Activated CD4-positive, CD25-positive, alpha-beta regulatory T cell treated with anti-CD3 and anti-CD28 coated beads, Interleukin-2, amount 50 U/mL, for 16 hours (primary cell): ENCODE measurements around the gene SLC26A3.

Experiments
- DNase-seq: peaks from one replicate; pipeline ENCODE4 v3.0.0-alpha.2; 2020; ENCODE audit warnings: low read depth, low spot score

SLC26A3 gene

DNA sequence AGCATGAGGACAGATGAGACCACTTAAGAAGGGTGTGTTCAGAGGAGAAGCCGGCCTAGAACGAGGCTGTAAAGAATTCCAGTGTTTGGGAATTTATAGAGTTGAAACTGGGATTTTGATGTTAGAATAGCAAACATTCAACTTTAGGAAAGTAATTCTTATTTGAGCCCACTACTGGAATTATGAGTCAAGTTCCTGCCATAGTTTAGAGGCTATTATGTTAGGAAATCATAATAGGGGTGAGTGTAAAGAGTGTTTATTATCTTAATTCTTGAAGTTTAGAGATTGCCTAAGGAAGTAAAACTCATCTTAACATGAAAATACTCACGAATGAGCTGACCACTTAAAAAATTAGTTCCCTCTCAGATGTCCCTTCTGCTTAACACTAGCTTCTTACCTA is 57.0 kb downstream of the SLC26A3 start:
- DNase-seq = no peak

GRCh38 chr7:107744345-107744750 is 58.7 kb downstream of the SLC26A3 start:
- DNase-seq = no peak

DNA sequence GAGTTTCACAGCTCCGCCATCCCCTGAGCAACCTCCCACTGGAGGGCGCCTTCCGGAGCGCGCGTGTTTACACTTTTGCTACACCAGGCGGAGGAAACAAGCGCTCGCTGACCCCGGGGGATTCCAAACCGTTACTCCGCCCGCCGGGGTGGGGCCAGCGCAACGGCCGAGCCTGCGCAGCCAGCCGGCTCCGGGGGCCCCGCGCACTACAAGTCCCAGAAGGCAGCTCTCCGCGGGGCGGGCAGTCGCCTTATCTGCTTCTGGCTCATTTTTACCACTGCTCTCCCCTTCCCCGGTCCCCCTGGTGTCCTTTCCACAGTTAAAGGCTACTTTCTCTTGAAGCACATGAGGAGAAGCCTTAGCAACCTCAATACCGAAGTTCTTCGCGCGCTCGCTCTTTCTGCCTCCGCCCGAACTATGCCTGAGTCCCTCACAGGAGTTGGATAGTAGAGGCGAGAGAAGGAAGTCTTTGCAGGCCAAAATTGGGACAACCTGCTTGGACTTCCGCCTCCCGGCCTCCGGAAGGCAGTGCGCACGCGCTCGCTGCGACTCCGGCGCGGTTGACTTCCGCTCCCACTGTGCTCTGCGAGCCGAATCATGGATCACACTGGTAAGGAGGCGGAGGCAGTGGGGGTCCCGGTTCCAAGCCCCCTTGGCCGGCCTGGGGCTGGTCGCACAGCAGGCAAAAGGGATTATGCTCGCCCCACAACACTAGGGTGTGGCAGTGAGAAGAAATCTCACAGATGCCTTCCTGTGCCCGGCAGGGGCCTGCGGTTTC is 59.3 kb downstream of the SLC26A3 start, which contains the start of gene CBLL1:
Gene CBLL1 (plus strand): TSS at position 576 of the 778 bp plus-strand sequence. CDS start 22 bp downstream, at position 598.
- peak; percentile 93 for DNase-seq

- no peak for DNase-seq
Observed at GRCh38 chr7:107742678-107743566, 60.1 kb downstream of the SLC26A3 start.

- DNase-seq = no peak
Observed at GRCh38 chr7:107728276-107728675, 74.7 kb downstream of the SLC26A3 start.

GRCh38 chr7:107726356-107727130 is 76.5 kb downstream of the SLC26A3 start:
- DNase-seq = no peak

DNA sequence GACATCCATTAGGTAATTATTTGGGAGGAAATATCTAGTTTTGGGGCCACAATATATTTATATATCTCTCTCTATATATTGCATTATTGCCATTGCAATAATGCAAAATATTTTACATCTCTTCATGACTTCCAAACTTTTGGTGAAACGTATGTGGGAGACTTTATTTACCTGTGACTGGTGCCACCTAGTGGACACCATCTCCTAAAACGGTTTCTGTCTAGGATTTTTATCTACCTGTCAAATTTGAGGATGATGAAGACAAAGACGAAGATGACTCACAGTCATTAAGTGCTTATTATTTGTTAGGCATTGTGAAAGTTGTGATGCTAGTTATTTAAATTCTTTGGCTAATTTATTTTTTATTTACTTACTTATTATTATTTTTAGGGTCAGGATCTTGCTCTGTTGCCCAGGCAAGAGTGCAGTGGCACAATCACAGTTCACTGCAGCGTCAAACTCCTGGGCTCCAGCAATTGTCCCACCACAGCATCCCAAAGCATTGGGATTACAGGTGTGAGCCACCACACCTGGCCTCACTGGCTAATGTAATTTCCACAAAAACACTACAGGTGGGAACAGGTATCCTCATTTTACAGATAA is 77.8 kb downstream of the SLC26A3 start:
- peak; percentile 19 for DNase-seq

DNA sequence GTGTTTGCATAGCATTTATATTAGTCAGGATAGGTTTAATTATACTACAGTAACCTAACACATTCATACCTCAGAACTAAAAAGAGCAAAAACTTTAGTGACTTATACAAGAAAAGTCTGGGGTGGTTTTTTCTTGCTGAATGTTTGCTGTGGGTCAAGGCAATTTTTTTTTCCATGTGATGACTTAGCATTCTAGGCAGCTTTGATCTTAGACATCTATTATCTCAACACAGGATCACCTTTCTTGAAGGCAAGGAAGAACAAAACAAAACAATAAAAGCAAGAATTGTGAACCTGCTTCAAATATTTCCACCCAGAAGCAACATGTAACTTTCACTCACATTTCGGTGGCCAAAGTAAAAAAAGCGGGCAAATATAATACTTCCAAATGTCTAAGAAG is 79.8 kb downstream of the SLC26A3 start:
- no peak for DNase-seq

DNA sequence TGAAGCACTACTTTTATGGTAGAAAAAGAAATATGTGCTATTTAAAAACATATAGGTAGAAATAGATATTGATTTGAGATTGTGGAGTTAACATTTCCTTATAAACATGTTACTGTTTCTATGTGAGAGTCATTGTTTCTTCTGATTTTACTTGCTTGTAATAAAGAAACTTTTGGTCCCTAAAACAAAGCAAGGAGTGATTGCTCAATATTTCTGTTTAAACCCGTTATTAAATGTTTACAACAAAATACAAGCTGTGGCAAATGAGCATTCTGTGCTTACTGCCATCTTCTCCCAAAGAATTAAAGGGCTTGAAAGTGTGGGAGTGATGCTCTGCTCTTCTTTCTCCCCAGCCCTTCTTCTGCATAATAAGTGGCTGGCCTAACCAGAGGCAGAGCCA is 81.7 kb downstream of the SLC26A3 start:
- DNase-seq = no peak

DNA sequence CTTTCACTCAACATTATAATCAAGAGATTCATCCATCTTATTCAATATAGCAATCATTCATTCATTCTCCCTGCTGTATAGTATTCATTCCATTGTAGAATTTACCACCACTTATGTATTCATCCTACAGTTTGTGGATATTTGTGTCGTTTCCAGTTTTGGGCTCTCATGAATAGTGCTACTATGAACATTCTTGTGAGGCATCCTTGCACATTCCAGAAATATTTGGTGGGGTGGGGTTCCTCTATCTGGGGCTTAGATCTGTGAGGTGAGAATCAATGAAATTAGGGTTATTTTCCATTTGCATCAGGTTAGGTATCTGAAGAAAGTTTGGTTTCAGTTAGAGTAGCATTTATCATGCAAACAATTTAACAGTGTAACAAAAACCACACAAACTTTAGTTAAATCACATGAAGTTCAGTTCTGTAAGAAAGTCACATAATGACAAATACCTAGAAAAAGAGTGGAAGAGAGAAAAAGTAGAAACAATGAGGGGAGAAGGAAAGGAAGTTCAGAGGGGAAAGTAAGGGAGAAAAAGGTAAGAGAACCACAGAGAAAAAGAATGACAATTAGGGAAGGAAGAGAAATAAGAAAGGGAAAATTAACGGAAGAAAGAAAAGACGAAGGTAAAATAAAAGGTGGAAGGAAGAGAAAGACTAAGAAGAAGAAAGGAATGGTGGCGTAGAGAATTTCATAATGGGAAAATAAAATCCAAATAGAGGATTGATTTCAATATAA is 84.4 kb downstream of the SLC26A3 start:
- DNase-seq = no peak

DNA sequence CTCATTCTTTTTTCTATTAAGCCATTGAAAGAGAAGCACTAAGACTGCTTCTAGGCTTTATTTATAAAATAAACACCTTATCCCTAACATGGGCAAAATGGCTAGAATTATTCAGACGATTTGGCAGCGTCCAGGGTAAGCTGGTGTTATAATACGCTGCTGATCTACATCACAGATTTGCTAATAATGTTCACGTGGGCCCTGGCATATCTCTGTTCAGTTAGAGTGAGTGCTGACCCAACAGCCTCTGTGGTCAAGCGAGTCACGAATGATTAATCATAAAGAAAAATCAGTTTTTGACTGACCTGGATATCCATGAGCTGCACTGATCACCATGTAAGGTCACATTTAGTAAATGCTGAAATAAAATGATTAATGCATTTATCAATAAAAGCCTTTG is 87.5 kb downstream of the SLC26A3 start:
- no peak for DNase-seq
